ENCODE measurements around the gene RNASE7.

The RNASE7 gene

DNA sequence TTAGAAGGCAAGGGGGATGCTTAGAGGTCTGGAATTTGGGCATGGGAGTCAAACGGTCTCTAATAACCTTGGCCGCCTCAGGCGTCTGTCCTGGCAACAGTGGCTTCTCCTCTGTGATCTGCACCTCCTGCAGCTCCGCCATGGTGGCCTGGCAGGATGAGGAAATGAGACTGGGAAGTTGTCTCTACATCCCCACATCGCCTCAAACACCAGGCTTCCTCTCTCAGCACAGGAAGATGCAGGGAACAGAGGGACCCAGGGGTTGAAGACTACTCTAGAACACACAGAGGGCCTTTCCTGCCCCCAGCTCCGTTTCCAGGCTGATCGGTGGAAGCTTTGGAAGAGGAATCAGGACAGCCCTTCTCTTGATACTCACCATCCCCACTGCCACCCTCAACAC, 19.0 kb upstream of the RNASE7 start (continued):
- TF ChIP-seq, protein P1, sequence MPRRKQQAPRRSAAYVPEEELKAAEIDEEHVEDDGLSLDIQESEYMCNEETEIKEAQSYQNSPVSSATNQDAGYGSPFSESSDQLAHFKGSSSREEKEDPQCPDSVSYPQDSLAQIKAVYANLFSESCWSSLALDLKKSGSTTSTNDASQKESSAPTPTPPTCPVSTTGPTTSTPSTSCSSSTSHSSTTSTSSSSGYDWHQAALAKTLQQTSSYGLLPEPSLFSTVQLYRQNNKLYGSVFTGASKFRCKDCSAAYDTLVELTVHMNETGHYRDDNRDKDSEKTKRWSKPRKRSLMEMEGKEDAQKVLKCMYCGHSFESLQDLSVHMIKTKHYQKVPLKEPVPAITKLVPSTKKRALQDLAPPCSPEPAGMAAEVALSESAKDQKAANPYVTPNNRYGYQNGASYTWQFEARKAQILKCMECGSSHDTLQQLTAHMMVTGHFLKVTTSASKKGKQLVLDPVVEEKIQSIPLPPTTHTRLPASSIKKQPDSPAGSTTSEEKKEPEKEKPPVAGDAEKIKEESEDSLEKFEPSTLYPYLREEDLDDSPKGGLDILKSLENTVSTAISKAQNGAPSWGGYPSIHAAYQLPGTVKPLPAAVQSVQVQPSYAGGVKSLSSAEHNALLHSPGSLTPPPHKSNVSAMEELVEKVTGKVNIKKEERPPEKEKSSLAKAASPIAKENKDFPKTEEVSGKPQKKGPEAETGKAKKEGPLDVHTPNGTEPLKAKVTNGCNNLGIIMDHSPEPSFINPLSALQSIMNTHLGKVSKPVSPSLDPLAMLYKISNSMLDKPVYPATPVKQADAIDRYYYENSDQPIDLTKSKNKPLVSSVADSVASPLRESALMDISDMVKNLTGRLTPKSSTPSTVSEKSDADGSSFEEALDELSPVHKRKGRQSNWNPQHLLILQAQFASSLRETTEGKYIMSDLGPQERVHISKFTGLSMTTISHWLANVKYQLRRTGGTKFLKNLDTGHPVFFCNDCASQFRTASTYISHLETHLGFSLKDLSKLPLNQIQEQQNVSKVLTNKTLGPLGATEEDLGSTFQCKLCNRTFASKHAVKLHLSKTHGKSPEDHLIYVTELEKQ (tag by site-specific recombination; IDR thresholded peaks at IDR 0.05; ENCODE audit: borderline replicate concordance): no peak
- no peak for TF ChIP-seq ZFP69B (tag by site-specific recombination; IDR thresholded peaks at IDR 0.05)
- TF ChIP-seq TRIM28 (IDR thresholded peaks at IDR 0.05; ENCODE audit: borderline replicate concordance, low read length): no peak

DNA sequence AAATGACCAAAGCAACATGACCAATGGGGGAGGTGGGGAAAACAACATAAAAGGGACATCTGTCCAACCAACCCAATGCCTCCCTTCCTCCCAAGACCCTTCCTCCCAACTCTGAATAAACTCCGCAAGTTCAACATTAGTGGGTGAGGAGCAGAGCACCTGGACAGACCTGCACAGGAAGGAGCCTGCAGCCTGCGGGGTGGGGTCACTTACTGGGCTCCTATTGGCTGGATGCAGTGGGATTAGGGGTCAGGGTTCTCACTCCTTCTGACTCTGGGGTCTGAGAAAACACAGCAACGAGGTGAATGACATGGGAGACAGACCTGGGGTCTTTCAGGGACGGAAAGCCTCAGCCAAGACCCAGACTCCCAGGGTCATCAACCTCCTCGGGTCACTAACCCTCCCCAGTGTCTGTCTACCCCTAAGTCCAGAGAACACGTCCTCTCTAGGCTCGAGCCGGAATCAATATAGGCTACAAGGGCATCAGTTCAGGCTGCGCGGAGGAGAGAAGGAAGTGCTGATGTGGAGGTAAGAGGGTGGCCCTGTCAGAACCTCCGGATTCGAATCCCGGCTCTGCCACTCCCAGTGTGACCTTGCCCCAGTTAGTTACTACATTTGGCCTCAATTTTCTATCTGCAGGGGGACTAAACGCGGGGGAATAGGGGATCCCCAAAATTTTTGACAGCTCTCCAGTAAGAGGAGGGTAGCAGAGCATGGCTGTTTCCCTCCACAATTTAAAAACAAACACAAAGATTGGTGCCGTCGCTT, 18.2 kb upstream of the RNASE7 start:
- no peak for TF ChIP-seq ZNF837 (tag by site-specific recombination; IDR thresholded peaks at IDR 0.05)
- no peak for TF ChIP-seq HOXD13 (CRISPR knock-in tag; IDR thresholded peaks at IDR 0.05; ENCODE audit: borderline replicate concordance)
- TF ChIP-seq, protein P2, sequence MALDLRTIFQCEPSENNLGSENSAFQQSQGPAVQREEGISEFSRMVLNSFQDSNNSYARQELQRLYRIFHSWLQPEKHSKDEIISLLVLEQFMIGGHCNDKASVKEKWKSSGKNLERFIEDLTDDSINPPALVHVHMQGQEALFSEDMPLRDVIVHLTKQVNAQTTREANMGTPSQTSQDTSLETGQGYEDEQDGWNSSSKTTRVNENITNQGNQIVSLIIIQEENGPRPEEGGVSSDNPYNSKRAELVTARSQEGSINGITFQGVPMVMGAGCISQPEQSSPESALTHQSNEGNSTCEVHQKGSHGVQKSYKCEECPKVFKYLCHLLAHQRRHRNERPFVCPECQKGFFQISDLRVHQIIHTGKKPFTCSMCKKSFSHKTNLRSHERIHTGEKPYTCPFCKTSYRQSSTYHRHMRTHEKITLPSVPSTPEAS (tag by site-specific recombination; IDR thresholded peaks at IDR 0.05): no peak
- TF ChIP-seq ZNF341 (tag by site-specific recombination; IDR thresholded peaks at IDR 0.05; ENCODE audit: low read depth): no peak
- TF ChIP-seq ZNF585B (tag by site-specific recombination; IDR thresholded peaks at IDR 0.05): no peak
- TF ChIP-seq MEIS1 (CRISPR knock-in tag; IDR thresholded peaks at IDR 0.05; ENCODE audit: borderline replicate concordance): no peak
- TF ChIP-seq ZNF626 (tag by site-specific recombination; IDR thresholded peaks at IDR 0.05): no peak
- TF ChIP-seq, protein P3, sequence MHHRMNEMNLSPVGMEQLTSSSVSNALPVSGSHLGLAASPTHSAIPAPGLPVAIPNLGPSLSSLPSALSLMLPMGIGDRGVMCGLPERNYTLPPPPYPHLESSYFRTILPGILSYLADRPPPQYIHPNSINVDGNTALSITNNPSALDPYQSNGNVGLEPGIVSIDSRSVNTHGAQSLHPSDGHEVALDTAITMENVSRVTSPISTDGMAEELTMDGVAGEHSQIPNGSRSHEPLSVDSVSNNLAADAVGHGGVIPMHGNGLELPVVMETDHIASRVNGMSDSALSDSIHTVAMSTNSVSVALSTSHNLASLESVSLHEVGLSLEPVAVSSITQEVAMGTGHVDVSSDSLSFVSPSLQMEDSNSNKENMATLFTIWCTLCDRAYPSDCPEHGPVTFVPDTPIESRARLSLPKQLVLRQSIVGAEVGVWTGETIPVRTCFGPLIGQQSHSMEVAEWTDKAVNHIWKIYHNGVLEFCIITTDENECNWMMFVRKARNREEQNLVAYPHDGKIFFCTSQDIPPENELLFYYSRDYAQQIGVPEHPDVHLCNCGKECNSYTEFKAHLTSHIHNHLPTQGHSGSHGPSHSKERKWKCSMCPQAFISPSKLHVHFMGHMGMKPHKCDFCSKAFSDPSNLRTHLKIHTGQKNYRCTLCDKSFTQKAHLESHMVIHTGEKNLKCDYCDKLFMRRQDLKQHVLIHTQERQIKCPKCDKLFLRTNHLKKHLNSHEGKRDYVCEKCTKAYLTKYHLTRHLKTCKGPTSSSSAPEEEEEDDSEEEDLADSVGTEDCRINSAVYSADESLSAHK (tag by site-specific recombination; IDR thresholded peaks at IDR 0.05): no peak
- TF ChIP-seq ZNF140 (tag by site-specific recombination; IDR thresholded peaks at IDR 0.05): no peak
- TF ChIP-seq ZBTB17 (tag by site-specific recombination; IDR thresholded peaks at IDR 0.05): no peak
- no peak for TF ChIP-seq KLF7 (tag by site-specific recombination; IDR thresholded peaks at IDR 0.05; ENCODE audit: borderline replicate concordance)
- TF ChIP-seq, protein P4, sequence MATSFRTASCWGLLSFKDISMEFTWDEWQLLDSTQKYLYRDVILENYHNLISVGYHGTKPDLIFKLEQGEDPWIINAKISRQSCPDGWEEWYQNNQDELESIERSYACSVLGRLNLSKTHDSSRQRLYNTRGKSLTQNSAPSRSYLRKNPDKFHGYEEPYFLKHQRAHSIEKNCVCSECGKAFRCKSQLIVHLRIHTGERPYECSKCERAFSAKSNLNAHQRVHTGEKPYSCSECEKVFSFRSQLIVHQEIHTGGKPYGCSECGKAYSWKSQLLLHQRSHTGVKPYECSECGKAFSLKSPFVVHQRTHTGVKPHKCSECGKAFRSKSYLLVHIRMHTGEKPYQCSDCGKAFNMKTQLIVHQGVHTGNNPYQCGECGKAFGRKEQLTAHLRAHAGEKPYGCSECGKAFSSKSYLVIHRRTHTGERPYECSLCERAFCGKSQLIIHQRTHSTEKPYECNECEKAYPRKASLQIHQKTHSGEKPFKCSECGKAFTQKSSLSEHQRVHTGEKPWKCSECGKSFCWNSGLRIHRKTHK (tag by site-specific recombination; IDR thresholded peaks at IDR 0.05): no peak
- TF ChIP-seq, protein P5, sequence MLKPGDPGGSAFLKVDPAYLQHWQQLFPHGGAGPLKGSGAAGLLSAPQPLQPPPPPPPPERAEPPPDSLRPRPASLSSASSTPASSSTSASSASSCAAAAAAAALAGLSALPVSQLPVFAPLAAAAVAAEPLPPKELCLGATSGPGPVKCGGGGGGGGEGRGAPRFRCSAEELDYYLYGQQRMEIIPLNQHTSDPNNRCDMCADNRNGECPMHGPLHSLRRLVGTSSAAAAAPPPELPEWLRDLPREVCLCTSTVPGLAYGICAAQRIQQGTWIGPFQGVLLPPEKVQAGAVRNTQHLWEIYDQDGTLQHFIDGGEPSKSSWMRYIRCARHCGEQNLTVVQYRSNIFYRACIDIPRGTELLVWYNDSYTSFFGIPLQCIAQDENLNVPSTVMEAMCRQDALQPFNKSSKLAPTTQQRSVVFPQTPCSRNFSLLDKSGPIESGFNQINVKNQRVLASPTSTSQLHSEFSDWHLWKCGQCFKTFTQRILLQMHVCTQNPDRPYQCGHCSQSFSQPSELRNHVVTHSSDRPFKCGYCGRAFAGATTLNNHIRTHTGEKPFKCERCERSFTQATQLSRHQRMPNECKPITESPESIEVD (tag by site-specific recombination; IDR thresholded peaks at IDR 0.05): no peak
- TF ChIP-seq, protein P6, sequence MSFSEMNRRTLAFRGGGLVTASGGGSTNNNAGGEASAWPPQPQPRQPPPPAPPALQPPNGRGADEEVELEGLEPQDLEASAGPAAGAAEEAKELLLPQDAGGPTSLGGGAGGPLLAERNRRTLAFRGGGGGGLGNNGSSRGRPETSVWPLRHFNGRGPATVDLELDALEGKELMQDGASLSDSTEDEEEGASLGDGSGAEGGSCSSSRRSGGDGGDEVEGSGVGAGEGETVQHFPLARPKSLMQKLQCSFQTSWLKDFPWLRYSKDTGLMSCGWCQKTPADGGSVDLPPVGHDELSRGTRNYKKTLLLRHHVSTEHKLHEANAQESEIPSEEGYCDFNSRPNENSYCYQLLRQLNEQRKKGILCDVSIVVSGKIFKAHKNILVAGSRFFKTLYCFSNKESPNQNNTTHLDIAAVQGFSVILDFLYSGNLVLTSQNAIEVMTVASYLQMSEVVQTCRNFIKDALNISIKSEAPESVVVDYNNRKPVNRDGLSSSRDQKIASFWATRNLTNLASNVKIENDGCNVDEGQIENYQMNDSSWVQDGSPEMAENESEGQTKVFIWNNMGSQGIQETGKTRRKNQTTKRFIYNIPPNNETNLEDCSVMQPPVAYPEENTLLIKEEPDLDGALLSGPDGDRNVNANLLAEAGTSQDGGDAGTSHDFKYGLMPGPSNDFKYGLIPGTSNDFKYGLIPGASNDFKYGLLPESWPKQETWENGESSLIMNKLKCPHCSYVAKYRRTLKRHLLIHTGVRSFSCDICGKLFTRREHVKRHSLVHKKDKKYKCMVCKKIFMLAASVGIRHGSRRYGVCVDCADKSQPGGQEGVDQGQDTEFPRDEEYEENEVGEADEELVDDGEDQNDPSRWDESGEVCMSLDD (tag by site-specific recombination; IDR thresholded peaks at IDR 0.05): no peak
- TF ChIP-seq ZNF133 (tag by site-specific recombination; IDR thresholded peaks at IDR 0.05): no peak
- CTCF ChIA-PET: interaction anchor here (0.8 to 1.7 kb wide), 6 partner anchors 10 to 81 kb away, joined by 3 to 6 read pairs (median 4); no protein-coding TSS in a partner anchor
- Histone ChIP-seq H3K9me3 (ENCODE audit: control insufficient read depth, insufficient read depth, low read depth, low read length) (no peaks in the 10 kb centered on the region), H3K27ac (ENCODE audit: extremely low read depth, low read depth, low read length) (peak overlapping the region; percentile 74; the same call in 1 of the 2 replicates), H3K36me3 (ENCODE audit: control insufficient read depth in 2 of 2, insufficient read depth in 1 of 2, low read length in 2 of 2) (peaks cover 0 to 30% of the 10 kb centered on the region in 2 experiments; a peak in 2 of 3 replicates), H3K4me1 (ENCODE audit: control insufficient read depth, insufficient read depth, low read length) (peaks cover 10% of the 10 kb centered on the region; the same call in 1 of the 2 replicates), H3K4me3 (ENCODE audit: low read depth, low read length) (peak overlapping the region; percentile 69)
- POLR2A ChIA-PET: interaction anchor here (1.0 kb wide), 1 partner anchor 9 kb away, joined by 5 read pairs; no protein-coding TSS in a partner anchor

Measured in HEK293 (cell line).